Astrocyte of the cerebellum (primary cell): Measurements from ENCODE around the gene HYAL2.

Source experiments
- DNase-seq: peaks from one replicate; pipeline ENCODE4 v3.0.0-alpha.2; 2011; ENCODE audit warnings: low read depth
- H3K4me3 ChIP-seq: 2 replicates; pipeline ENCODE4 v1.5.1; 2011; ENCODE audit warnings: mild to moderate bottlenecking, low read depth, low read length, moderate library complexity
- CTCF ChIP-seq: IDR thresholded peaks from 2 replicates; pipeline ENCODE4 v1.5.1; 2012; ENCODE audit warnings: low read length, low read depth, moderate library complexity, mild to moderate bottlenecking; ENCODE audit errors: missing control alignments
- in situ Hi-C: cut with HindIII; loops from 2 replicates; pipeline ENCODE4 v1.10.0; 2017; ENCODE audit warnings: low sequenced_read_pairs

HYAL2 gene

GRCh38 chr3:50338965-50339364 lies 16.4 kb upstream of the HYAL2 start:
- TF ChIP-seq CTCF: no peak
- in situ Hi-C loops: no loop called here
- DNase-seq: no peak
- no peak overlapping the region for H3K4me3 ChIP-seq

GRCh38 chr3:50337175-50337861 lies 14.8 kb upstream of the HYAL2 start:
- in situ Hi-C loops: no loop called here
- peak overlapping the region; percentile 74 for H3K4me3 ChIP-seq
- TF ChIP-seq CTCF: no peak
- peak; percentile 98 for DNase-seq

- TF ChIP-seq CTCF: no peak
- DNase-seq: no peak
- peak overlapping the region; percentile 74 for H3K4me3 ChIP-seq
- in situ Hi-C loops: no loop called here
These were observed 14.1 kb upstream of the HYAL2 start for GRCh38 chr3:50336452-50337174.

- in situ Hi-C loops: loop anchor here (5.0 kb wide), 1 partner anchor 203 kb away; no protein-coding TSS in a partner anchor
- DNase-seq: no peak
- TF ChIP-seq CTCF: no peak
- H3K4me3 ChIP-seq: no peak overlapping the region
These were observed 12.0 kb upstream of the HYAL2 start for GRCh38 chr3:50334339-50335075.

- no peak for TF ChIP-seq CTCF
- H3K4me3 ChIP-seq: no peak overlapping the region
- in situ Hi-C loops: loop anchor here (5.0 kb wide), 1 partner anchor 203 kb away; no protein-coding TSS in a partner anchor
- no peak for DNase-seq
These were observed 11.3 kb upstream of the HYAL2 start for GRCh38 chr3:50333744-50334328.

- no peak overlapping the region for H3K4me3 ChIP-seq
- in situ Hi-C loops: loop anchor here (5.0 kb wide), 1 partner anchor 206 kb away; no protein-coding TSS in a partner anchor
- TF ChIP-seq CTCF: no peak
- no peak for DNase-seq
These were observed 8.9 kb upstream of the HYAL2 start for GRCh38 chr3:50331364-50331907.
